ENCODE measurements around the gene SIX5.

- TF ChIP-seq POLR2AphosphoS5 (IDR thresholded peaks at IDR 0.05; ENCODE audit: low read depth, low read length) = no peak
- no peak for TF ChIP-seq REST (IDR thresholded peaks at IDR 0.05; ENCODE audit: insufficient read depth in 1 of 2, low read depth in 2 of 2, low read length in 2 of 2)
- no peak for TF ChIP-seq TAF1 (IDR thresholded peaks at IDR 0.05; ENCODE audit: borderline replicate concordance, insufficient read depth, low read length)
- TF ChIP-seq SIN3A (IDR thresholded peaks at IDR 0.05; ENCODE audit: borderline replicate concordance, insufficient read depth, low read length) = no peak
- no peak for TF ChIP-seq FOXP2 (optimal IDR thresholded peaks at IDR 0.05; ENCODE audit: borderline replicate concordance, extremely low read depth, extremely low read length, insufficient read depth)
Measured at GRCh38 chr19:45733160-45733810, 35.8 kb downstream of the SIX5 start, which contains the start of gene MEIOSIN.
